ENCODE results near the gene SNAI3.

SNAI3 gene

DNA sequence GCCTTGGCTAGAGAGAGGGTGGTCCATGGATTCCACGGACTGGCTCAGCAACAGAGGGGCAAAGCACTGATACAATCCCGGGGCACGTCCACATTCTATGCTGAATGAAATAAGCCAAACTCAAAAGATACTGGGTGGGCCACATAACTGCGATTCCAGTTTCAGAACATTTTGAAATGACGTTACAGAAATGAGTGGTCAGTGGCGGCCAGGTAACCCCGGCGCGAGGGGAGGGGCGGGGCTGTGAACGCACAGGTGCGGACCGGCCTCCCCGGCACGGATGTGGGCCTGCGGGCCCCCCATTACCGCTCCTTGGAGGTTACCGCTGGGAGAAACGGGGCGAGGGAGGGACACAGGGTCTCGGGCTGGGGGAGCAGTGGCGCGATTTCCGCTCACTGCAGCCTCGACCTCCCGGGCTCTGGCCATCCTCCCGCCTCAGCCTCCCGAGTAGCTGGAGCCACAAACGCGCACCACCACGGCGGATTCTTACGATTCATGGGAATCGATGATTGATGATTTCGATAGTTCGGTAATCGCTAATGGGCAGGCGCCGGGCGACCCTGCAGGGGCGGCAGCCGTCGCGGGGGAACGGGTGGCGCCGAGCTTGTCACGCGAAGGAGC lies 24.0 kb downstream of the SNAI3 start:
- no peak overlapping the region for H3K4me3 ChIP-seq (IDR thresholded peaks at IDR 0.05; ENCODE audit: insufficient read depth, low read depth, low read length)
- H2AFZ ChIP-seq (ENCODE audit: low read depth): peak overlapping the region; percentile 88
- H3K27me3 ChIP-seq (ENCODE audit: insufficient read depth, low read depth): no peaks in the 10 kb centered on the region
- peaks cover 10% of the 10 kb centered on the region; the same call in 1 of the 2 replicates for H3K79me2 ChIP-seq (ENCODE audit: insufficient read depth, low read depth)
- no peaks in the 10 kb centered on the region for H4K20me1 ChIP-seq (ENCODE audit: insufficient read depth)
- peak overlapping the region; percentile 63 for H3K9ac ChIP-seq
- H3K27ac ChIP-seq: no peak overlapping the region
- TF ChIP-seq, protein P1, sequence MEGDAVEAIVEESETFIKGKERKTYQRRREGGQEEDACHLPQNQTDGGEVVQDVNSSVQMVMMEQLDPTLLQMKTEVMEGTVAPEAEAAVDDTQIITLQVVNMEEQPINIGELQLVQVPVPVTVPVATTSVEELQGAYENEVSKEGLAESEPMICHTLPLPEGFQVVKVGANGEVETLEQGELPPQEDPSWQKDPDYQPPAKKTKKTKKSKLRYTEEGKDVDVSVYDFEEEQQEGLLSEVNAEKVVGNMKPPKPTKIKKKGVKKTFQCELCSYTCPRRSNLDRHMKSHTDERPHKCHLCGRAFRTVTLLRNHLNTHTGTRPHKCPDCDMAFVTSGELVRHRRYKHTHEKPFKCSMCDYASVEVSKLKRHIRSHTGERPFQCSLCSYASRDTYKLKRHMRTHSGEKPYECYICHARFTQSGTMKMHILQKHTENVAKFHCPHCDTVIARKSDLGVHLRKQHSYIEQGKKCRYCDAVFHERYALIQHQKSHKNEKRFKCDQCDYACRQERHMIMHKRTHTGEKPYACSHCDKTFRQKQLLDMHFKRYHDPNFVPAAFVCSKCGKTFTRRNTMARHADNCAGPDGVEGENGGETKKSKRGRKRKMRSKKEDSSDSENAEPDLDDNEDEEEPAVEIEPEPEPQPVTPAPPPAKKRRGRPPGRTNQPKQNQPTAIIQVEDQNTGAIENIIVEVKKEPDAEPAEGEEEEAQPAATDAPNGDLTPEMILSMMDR (conservative IDR thresholded peaks at IDR 0.05; ENCODE audit: low read depth, low read length): no peak
- H3K36me3 ChIP-seq (ENCODE audit: insufficient read depth): no peaks in the 10 kb centered on the region
- H3K4me2 ChIP-seq: peak overlapping the region; percentile 87
- peaks cover 11% of the 10 kb centered on the region for H3K4me1 ChIP-seq (ENCODE audit: low read depth, poor library complexity, severe bottlenecking)

DNA sequence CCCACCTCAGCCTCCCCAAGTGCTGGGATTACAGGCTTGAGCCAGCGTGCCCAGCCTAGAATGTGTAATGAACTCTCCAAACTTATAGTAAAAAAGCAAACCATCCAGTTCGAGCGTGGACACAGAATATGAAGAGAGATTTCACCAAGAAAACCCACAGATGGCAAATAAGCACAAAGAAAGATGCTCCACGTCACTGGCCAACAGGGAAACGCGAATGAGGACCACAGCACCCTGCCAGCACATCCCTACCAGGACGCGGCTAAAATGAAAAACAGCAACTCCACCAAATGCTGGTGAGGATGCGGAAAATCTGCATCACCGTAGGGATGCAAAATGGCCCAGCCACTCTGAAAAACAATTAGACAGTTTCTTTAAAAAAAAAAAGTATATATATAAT lies 24.8 kb downstream of the SNAI3 start:
- Histone ChIP-seq H3K27me3 (ENCODE audit: insufficient read depth, low read depth) (no peaks in the 10 kb centered on the region), H4K20me1 (ENCODE audit: insufficient read depth) (no peaks in the 10 kb centered on the region), H3K79me2 (ENCODE audit: insufficient read depth, low read depth) (peaks cover 10% of the 10 kb centered on the region; the same call in 1 of the 2 replicates), H3K36me3 (ENCODE audit: insufficient read depth) (no peaks in the 10 kb centered on the region), H3K4me1 (ENCODE audit: low read depth, poor library complexity, severe bottlenecking) (peaks cover 11% of the 10 kb centered on the region), H3K9ac (no peak overlapping the region), H3K4me2 (no peak overlapping the region), H3K4me3 (IDR thresholded peaks at IDR 0.05; ENCODE audit: insufficient read depth, low read depth, low read length) (no peak overlapping the region), H3K27ac (no peak overlapping the region), H2AFZ (ENCODE audit: low read depth) (no peak overlapping the region)
- TF ChIP-seq, protein P1 (conservative IDR thresholded peaks at IDR 0.05; ENCODE audit: low read depth, low read length): no peak

DNA sequence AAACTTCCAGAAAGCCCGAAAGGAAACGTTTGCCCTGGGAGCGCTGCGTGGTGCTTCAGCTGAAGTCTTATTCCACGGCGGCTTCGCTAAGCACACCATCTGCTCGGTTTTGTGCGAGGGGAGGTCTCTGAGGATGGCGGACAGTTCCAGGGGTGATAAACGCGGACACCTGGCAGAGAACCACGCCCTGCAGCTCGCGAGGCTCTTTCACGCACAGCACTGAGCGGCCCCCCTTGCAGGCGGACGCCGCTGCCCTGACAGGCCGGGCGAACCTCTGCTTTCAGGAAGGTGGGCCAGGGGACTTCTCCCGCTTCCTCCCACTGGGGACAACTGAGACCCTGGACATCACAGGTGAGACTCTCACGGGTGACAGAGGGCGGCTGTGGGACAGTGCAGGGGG lies 27.1 kb downstream of the SNAI3 start:
- H3K4me2 ChIP-seq: no peak overlapping the region
- H3K4me3 ChIP-seq (IDR thresholded peaks at IDR 0.05; ENCODE audit: insufficient read depth, low read depth, low read length): no peak overlapping the region
- TF ChIP-seq, protein P1 (conservative IDR thresholded peaks at IDR 0.05; ENCODE audit: low read depth, low read length): no peak
- H3K36me3 ChIP-seq (ENCODE audit: insufficient read depth): no peaks in the 10 kb centered on the region
- no peak overlapping the region for H2AFZ ChIP-seq (ENCODE audit: low read depth)
- no peaks in the 10 kb centered on the region for H3K27me3 ChIP-seq (ENCODE audit: insufficient read depth, low read depth)
- H3K79me2 ChIP-seq (ENCODE audit: insufficient read depth, low read depth): peaks cover 10% of the 10 kb centered on the region; the same call in 1 of the 2 replicates
- H4K20me1 ChIP-seq (ENCODE audit: insufficient read depth): no peaks in the 10 kb centered on the region
- H3K27ac ChIP-seq: no peak overlapping the region
- peaks cover 10% of the 10 kb centered on the region for H3K4me1 ChIP-seq (ENCODE audit: low read depth, poor library complexity, severe bottlenecking)
- H3K9ac ChIP-seq: no peak overlapping the region

DNA sequence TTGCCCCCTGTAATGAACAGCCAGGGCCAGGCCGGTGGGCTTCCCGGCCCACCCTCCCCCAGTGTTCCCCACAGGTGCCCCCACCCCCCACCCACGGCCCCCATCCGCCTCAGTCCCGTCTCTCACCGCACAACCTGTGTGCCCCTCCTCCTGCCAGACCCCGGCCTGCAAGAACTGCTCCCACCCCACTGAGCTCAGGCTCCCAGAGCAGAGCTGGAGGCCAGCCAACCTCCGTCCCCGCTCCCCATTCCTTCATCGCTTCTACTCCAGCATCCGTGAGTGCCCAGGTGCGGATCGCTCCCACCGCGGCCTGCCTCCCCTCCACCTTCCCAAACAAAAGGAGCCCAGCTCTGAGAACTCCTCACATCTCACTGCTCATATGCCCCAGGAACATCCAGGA lies 27.6 kb downstream of the SNAI3 start:
- H3K36me3 ChIP-seq (ENCODE audit: insufficient read depth): no peaks in the 10 kb centered on the region
- no peak overlapping the region for H2AFZ ChIP-seq (ENCODE audit: low read depth)
- no peaks in the 10 kb centered on the region for H3K27me3 ChIP-seq (ENCODE audit: insufficient read depth, low read depth)
- H3K27ac ChIP-seq: no peak overlapping the region
- TF ChIP-seq, protein P1 (conservative IDR thresholded peaks at IDR 0.05; ENCODE audit: low read depth, low read length): no peak
- H3K4me1 ChIP-seq (ENCODE audit: low read depth, poor library complexity, severe bottlenecking): peaks cover 6% of the 10 kb centered on the region
- H3K4me2 ChIP-seq: no peak overlapping the region
- H3K9ac ChIP-seq: no peak overlapping the region
- H4K20me1 ChIP-seq (ENCODE audit: insufficient read depth): no peaks in the 10 kb centered on the region
- H3K4me3 ChIP-seq (IDR thresholded peaks at IDR 0.05; ENCODE audit: insufficient read depth, low read depth, low read length): no peak overlapping the region
- H3K79me2 ChIP-seq (ENCODE audit: insufficient read depth, low read depth): peaks cover 10% of the 10 kb centered on the region; the same call in 1 of the 2 replicates

Measured in KMS-11 (cell line).